Upper lobe of left lung (tissue), 4 donors: ENCODE results near the gene MYOCD.

Experiments
- CTCF ChIP-seq, 6 experiments: fragments of 450-650 bp in 4 of 6; fragments of 200-600 bp in 2 of 6; sonication (generic) in 2 of 6; IDR thresholded peaks; one replicate each; pipeline ENCODE4 v1.5.1; 2016 to 2019; ENCODE audit warnings: antibody characterized with exemption in 6 of 6
- EP300 ChIP-seq, 4 donors: sonication (generic); formaldehyde crosslinking; IDR thresholded peaks; one replicate each; pipeline ENCODE4 v1.5.1; 2017; ENCODE audit warnings: antibody characterized with exemption in 4 of 4, control low read depth in 2 of 4
- POLR2A ChIP-seq, 4 donors: fragments of 450-650 bp; IDR thresholded peaks; one replicate each; pipeline ENCODE4 v1.5.1; 2016 to 2017; ENCODE audit warnings: antibody characterized with exemption in 4 of 4, mild to moderate bottlenecking in 2 of 4

DNA sequence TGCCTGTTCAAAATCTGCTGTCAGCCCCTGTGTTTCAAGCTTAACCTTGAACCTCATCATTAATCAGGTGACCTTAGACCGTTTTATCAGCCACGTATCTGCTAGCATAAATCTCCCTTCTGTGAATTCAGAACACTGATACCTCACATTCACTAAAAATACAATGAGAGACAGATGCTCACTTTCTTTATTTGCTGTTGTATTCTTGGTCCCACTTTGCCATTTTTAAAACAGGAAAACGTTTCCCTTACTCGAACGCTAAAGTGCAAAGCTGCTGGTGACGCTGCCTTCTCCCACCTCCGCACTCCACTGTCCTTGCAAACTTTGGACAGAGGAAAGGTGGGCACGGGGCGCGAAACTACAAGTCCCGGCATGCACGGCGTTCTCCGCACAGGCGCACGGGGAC, 123.4 kb downstream of the MYOCD start:
- TF ChIP-seq CTCF (IDR thresholded peaks at IDR 0.05) = no peak
- TF ChIP-seq POLR2A (IDR thresholded peaks at IDR 0.05) = no peak
- TF ChIP-seq EP300 (IDR thresholded peaks at IDR 0.05) = no peak
